Endothelial cell of umbilical vein (primary cell): ENCODE results near the gene MMP28.

Source experiments
- EZH2 ChIP-seq: IDR thresholded peaks from 2 replicates; pipeline ENCODE4 v1.6.1; 2012; ENCODE audit warnings: borderline replicate concordance, low read depth, mild to moderate bottlenecking, moderate library complexity, low read length, inconsistent platforms; ENCODE audit not compliant: severe bottlenecking
- GATA2 ChIP-seq: IDR thresholded peaks from 2 replicates; pipeline ENCODE4 v1.7.0; 2011; ENCODE audit warnings: low read depth, mild to moderate bottlenecking, moderate library complexity, mixed read lengths, low read length; ENCODE audit not compliant: insufficient read length, insufficient read depth
- MYC ChIP-seq: IDR thresholded peaks from one replicate; pipeline ENCODE4 v1.6.1; 2011; ENCODE audit warnings: mild to moderate bottlenecking, low read depth, low read length
- POLR2A ChIP-seq: IDR thresholded peaks from 2 replicates; pipeline ENCODE4 v1.6.1; 2012; ENCODE audit warnings: low read depth, mild to moderate bottlenecking, control low read depth, low read length
- TF ChIP-seq, protein P1 (sequence below), 2 donors: IDR thresholded peaks; 1 replicate in 1 of 2; 2 replicates in 1 of 2; pipeline ENCODE4 v1.5.1; 2011; ENCODE audit warnings: low read length in 2 of 2, mild to moderate bottlenecking in 2 of 2, moderate library complexity in 2 of 2, control low read depth in 1 of 2, inconsistent platforms in 1 of 2, low read depth in 1 of 2; ENCODE audit not compliant: insufficient read depth in 1 of 2; ENCODE audit errors: extremely low read depth in 1 of 2
- TF ChIP-seq, protein P2 (sequence below): IDR thresholded peaks from 2 replicates; pipeline ENCODE4 v1.6.1; 2011; ENCODE audit not compliant: insufficient read depth, insufficient read length

DNA sequence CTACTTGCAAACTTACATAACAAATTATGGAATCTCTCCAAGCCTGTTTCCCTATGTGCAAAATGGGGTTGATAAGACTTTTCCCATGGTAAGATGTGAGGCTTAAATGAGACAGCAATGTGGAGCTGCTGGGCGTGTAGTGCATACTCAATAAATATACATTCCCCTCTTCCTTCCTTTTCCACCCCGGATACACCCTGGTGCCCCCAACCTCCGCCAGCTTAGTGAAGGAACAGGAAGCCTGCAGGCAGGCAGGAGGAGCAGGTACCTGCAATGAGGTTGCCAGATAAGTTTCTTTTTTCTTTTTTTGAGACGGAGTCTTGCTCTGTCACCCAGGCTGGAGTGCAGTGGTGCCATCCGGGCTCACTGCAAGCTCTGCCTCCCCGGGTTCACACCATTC is 19.9 kb downstream of the MMP28 start:
- TF ChIP-seq MYC (no peak), EZH2 (no peak), POLR2A (no peak), GATA2 (no peak)
- TF ChIP-seq, protein P1, sequence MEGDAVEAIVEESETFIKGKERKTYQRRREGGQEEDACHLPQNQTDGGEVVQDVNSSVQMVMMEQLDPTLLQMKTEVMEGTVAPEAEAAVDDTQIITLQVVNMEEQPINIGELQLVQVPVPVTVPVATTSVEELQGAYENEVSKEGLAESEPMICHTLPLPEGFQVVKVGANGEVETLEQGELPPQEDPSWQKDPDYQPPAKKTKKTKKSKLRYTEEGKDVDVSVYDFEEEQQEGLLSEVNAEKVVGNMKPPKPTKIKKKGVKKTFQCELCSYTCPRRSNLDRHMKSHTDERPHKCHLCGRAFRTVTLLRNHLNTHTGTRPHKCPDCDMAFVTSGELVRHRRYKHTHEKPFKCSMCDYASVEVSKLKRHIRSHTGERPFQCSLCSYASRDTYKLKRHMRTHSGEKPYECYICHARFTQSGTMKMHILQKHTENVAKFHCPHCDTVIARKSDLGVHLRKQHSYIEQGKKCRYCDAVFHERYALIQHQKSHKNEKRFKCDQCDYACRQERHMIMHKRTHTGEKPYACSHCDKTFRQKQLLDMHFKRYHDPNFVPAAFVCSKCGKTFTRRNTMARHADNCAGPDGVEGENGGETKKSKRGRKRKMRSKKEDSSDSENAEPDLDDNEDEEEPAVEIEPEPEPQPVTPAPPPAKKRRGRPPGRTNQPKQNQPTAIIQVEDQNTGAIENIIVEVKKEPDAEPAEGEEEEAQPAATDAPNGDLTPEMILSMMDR (IDR thresholded peaks at IDR 0.05; ENCODE audit: extremely low read depth in 1 of 2, insufficient read depth in 1 of 2, low read depth in 1 of 2, low read length in 2 of 2): no peak
- TF ChIP-seq, protein P2, sequence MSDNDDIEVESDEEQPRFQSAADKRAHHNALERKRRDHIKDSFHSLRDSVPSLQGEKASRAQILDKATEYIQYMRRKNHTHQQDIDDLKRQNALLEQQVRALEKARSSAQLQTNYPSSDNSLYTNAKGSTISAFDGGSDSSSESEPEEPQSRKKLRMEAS: no peak
